GM23248 (cell line): ENCODE data around the gene MPDU1.

Source experiments
- EZH2 ChIP-seq: fragments of 200-600 bp; sonication (generic); IDR thresholded peaks from 2 replicates; pipeline ENCODE4 v1.6.1; 2018; ENCODE audit warnings: antibody characterized with exemption, mild to moderate bottlenecking; ENCODE audit not compliant: insufficient read depth, poor library complexity, severe bottlenecking
- EZH2phosphoT487 ChIP-seq: fragments of 200-600 bp; sonication (generic); IDR thresholded peaks from 2 replicates; pipeline ENCODE4 v1.6.1; 2018; ENCODE audit warnings: antibody characterized with exemption, moderate library complexity, mild to moderate bottlenecking, low read depth; ENCODE audit not compliant: insufficient read depth

DNA sequence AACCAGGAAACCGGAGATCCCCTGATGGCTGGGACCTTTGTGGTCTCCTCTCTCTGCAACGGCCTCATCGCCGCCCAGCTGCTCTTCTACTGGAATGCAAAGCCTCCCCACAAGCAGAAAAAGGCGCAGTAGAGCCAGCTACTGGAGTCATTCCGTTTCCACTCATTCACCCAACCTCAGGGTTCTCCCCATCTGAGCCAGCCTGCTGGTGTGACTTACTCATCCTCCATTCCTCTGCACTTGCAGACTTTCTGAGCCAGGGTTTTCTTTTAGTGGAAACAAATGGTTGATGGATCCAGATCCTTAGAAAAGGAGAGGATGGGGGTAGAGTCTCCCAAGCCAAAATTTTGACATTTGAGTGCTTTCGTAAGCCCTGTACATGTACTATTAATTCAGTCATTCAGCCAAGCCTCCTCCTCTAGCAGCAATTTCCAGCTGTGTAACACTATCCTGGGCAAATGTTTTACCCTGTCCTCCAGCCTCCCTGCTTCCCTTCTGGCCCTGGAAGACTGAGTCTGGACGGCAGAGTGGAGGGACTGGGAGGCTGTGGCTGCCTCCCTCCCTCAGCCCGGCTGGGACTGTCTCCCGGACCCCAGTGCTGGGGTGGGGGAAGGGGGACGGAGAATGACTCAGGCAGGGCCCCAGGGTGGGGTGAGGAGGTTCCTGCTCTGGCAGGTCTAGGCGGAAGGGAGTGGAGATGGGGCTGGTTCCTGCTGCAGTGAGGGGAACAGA lies 3.9 kb downstream of the MPDU1 start:
- TF ChIP-seq EZH2phosphoT487: no peak
- no peak for TF ChIP-seq EZH2
